Endothelial cell of umbilical vein (primary cell): ENCODE results near the gene NIPBL. TPM values are rescaled to one million over a fixed set of nuclear protein-coding genes. Genes with fewer than 3 reads are reported as not detected.

Experiments
- BruUV-seq: library from RNA; stranded (reverse); fragments of 400-500 nt; replicated peaks from 2 replicates; lab custom pipeline; 2021; lab: Mats Ljungman, UMichigan
- CTCF ChIA-PET: fragments of 300-600, 350-600 bp; sonication (Branson Sonifier 250); formaldehyde crosslinking; loops from one replicate; lab custom pipeline; 2021; ENCODE audit warnings: antibody characterized with exemption, inconsistent platforms; lab: Charles Lee
- POLR2A ChIA-PET: fragments of 300-600, 350-600 bp; sonication (Branson Sonifier 250); formaldehyde crosslinking; loops from one replicate; lab custom pipeline; 2021; ENCODE audit warnings: antibody characterized with exemption, inconsistent platforms; lab: Charles Lee
- DNase-seq: peaks from one replicate; pipeline ENCODE4 v3.0.0-alpha.2; 2011; ENCODE audit warnings: low read depth, low spot score
- FAIRE-seq: peaks from 2 replicates; lab custom pipeline; 2011; peaks lifted over from hg19 to GRCh38; lab: Jason Lieb, UNC
- H2AFZ ChIP-seq: 2 replicates; pipeline ENCODE4 v1.6.0; 2012; ENCODE audit warnings: low read depth, low read length, control low read depth, inconsistent platforms
- H3K27ac ChIP-seq: 2 replicates; pipeline ENCODE4 v1.5.1; 2011; ENCODE audit warnings: low read depth, mild to moderate bottlenecking, control low read depth, low read length, moderate library complexity; ENCODE audit not compliant: insufficient read depth
- H3K27me3 ChIP-seq, 2 experiments: 2 replicates each; pipeline versions ENCODE4 v1.6.0 to v1.6.1; 2011; ENCODE audit warnings: low read length in 2 of 2, mixed read lengths in 1 of 2; ENCODE audit not compliant: control insufficient read depth in 2 of 2, insufficient read depth in 2 of 2
- H3K36me3 ChIP-seq, 2 experiments: 2 replicates in 1 of 2; 3 replicates in 1 of 2; pipeline ENCODE4 v1.5.1; 2011; ENCODE audit warnings: low read length in 2 of 2, mild to moderate bottlenecking in 1 of 2, moderate library complexity in 1 of 2; ENCODE audit not compliant: control insufficient read depth in 2 of 2, insufficient read depth in 2 of 2; ENCODE audit errors: extremely low read depth in 1 of 2
- H3K4me1 ChIP-seq: 3 replicates; pipeline ENCODE4 v1.5.1; 2011; ENCODE audit warnings: mild to moderate bottlenecking, low read length; ENCODE audit not compliant: control insufficient read depth, insufficient read depth; ENCODE audit errors: extremely low read depth
- H3K4me2 ChIP-seq: 2 replicates; pipeline ENCODE4 v1.6.1; 2011; ENCODE audit warnings: low read length, control low read depth, mixed read lengths; ENCODE audit not compliant: insufficient read depth
- H3K4me3 ChIP-seq, 3 experiments: fragments of 200-600 bp in 1 of 3; sonication (generic), shearing (Covaris generic) in 1 of 3; replicated peaks in 1 of 3; 2 replicates each; pipeline ENCODE4 v1.5.1; 2011 to 2016; ENCODE audit warnings: control low read depth in 3 of 3, low read length in 3 of 3, mild to moderate bottlenecking in 2 of 3, inconsistent platforms in 1 of 3, low read depth in 1 of 3, moderate library complexity in 1 of 3; ENCODE audit not compliant: insufficient read depth in 1 of 3
- H3K79me2 ChIP-seq: 2 replicates; pipeline ENCODE4 v1.6.0; 2012; ENCODE audit warnings: low read length, inconsistent platforms; ENCODE audit not compliant: control insufficient read depth, insufficient read depth
- H3K9ac ChIP-seq: replicated peaks from 2 replicates; pipeline ENCODE3; 2011; ENCODE audit warnings: low read length, control low read depth; ENCODE audit not compliant: insufficient read depth; ENCODE audit errors: extremely low read depth
- H3K9me1 ChIP-seq: replicated peaks from 3 replicates; pipeline ENCODE4 v1.6.0; 2011; ENCODE audit warnings: mild to moderate bottlenecking, low read length; ENCODE audit not compliant: control insufficient read depth, insufficient read depth; ENCODE audit errors: extremely low read depth
- H3K9me3 ChIP-seq: replicated peaks from 2 replicates; pipeline ENCODE4 v1.5.1; 2012; ENCODE audit warnings: low read length, inconsistent platforms; ENCODE audit not compliant: control insufficient read depth, insufficient read depth
- H4K20me1 ChIP-seq: replicated peaks from 2 replicates; pipeline ENCODE3; 2011; ENCODE audit warnings: mild to moderate bottlenecking, low read length; ENCODE audit not compliant: control insufficient read depth, insufficient read depth; ENCODE audit errors: extremely low read depth
- CTCF ChIP-seq, 2 donors: IDR thresholded peaks; 1 replicate in 1 of 2; 2 replicates in 1 of 2; pipeline ENCODE4 v1.5.1; 2011; ENCODE audit warnings: low read length in 2 of 2, mild to moderate bottlenecking in 2 of 2, moderate library complexity in 2 of 2, control low read depth in 1 of 2, inconsistent platforms in 1 of 2, low read depth in 1 of 2; ENCODE audit not compliant: insufficient read depth in 1 of 2; ENCODE audit errors: extremely low read depth in 1 of 2
- GATA2 ChIP-seq: IDR thresholded peaks from 2 replicates; pipeline ENCODE4 v1.7.0; 2011; ENCODE audit warnings: low read depth, mild to moderate bottlenecking, moderate library complexity, mixed read lengths, low read length; ENCODE audit not compliant: insufficient read length, insufficient read depth
- MAX ChIP-seq: IDR thresholded peaks from 2 replicates; pipeline ENCODE4 v1.6.1; 2011; ENCODE audit not compliant: insufficient read depth, insufficient read length
- MYC ChIP-seq: IDR thresholded peaks from one replicate; pipeline ENCODE4 v1.6.1; 2011; ENCODE audit warnings: mild to moderate bottlenecking, low read depth, low read length
- POLR2AphosphoS5 ChIP-seq: IDR thresholded peaks from 2 replicates; pipeline ENCODE4 v1.6.1; 2012; ENCODE audit warnings: low read depth, mild to moderate bottlenecking, control low read depth, low read length, moderate library complexity; ENCODE audit not compliant: insufficient read depth
- dilution Hi-C: fragments of 300-500 bp; cut with MboI; formaldehyde crosslinking; loops from one replicate; pipeline ENCODE4 v1.15.0; 2019; ENCODE audit warnings: low sequenced_read_pairs; ENCODE audit not compliant: extremely low pct_ligation_motif_present
- intact Hi-C: fragments of 100-400 bp; cut with micrococcal nuclease; formaldehyde crosslinking; loops from one replicate; pipeline ENCODE4 v1.10.0; 2022
- polyA plus RNA-seq, 4 experiments: library from polyadenylated mRNA; depleted of rRNA in 3 of 4; stranded (reverse) in 3 of 4; unstranded in 1 of 4; fragments of >200 nt; gene quantifications; 2 replicates each; pipeline versions ENCODE4 v1.2.1 to v1.2.3, GENCODE V29; 2011 to 2012; ENCODE audit warnings: missing spikeins in 1 of 4
- total RNA-seq: library from RNA; stranded (reverse); gene quantifications from 2 replicates; pipeline ENCODE4 v1.2.3, GENCODE V29; 2021

The NIPBL gene
- total and polyA plus RNA-seq, 2 donors (not counting 3 experiments of a cell fraction or from before 2014, with no cell fraction given), result 15.5 to 50.7 TPM

- no peaks in the 10 kb centered on the region for H3K9me3 ChIP-seq
- H3K36me3 ChIP-seq, result peaks cover 0 to 4% of the 10 kb centered on the region in 2 experiments
- H3K4me1 ChIP-seq, result peaks cover 16% of the 10 kb centered on the region
- POLR2A ChIA-PET, result no interaction called here
- intact Hi-C loops, result no loop called here
- no peak overlapping the region for H3K27ac ChIP-seq
- DNase-seq (no peak), FAIRE-seq (no peak)
- no peak overlapping the region for H2AFZ ChIP-seq
- H3K4me3 ChIP-seq, result no peak overlapping the region
- H3K4me2 ChIP-seq, result no peak overlapping the region
- peaks cover 92% of the 10 kb centered on the region for H3K79me2 ChIP-seq
- no peaks in the 10 kb centered on the region for H3K27me3 ChIP-seq
- CTCF ChIA-PET, result interaction anchor here (0.9 to 1.1 kb wide), 2 partner anchors 64 to 125 kb away, joined by 3 read pairs; no protein-coding TSS in a partner anchor
- TF ChIP-seq GATA2 (no peak), CTCF (IDR thresholded peaks at IDR 0.05; ENCODE audit: extremely low read depth in 1 of 2, insufficient read depth in 1 of 2, low read depth in 1 of 2, low read length in 2 of 2) (no peak), MAX (no peak)
- no TSS peak for BruUV-seq
- H3K9me1 ChIP-seq, result no peaks in the 10 kb centered on the region
- H4K20me1 ChIP-seq, result peaks cover 23% of the 10 kb centered on the region
- dilution Hi-C loops, result no loop called here
- no peak overlapping the region for H3K9ac ChIP-seq
Measured at GRCh38 chr5:36880761-36881160, 4.2 kb downstream of the NIPBL start.

GRCh38 chr5:36881304-36881703, 4.7 kb downstream of the NIPBL start:
- Histone ChIP-seq H3K36me3 (peaks cover 0 to 4% of the 10 kb centered on the region in 2 experiments), H3K4me3 (no peak overlapping the region), H4K20me1 (peaks cover 23% of the 10 kb centered on the region), H3K27me3 (no peaks in the 10 kb centered on the region), H3K9me3 (no peaks in the 10 kb centered on the region), H2AFZ (no peak overlapping the region), H3K4me2 (no peak overlapping the region), H3K9ac (no peak overlapping the region), H3K9me1 (no peaks in the 10 kb centered on the region), H3K79me2 (peaks cover 94% of the 10 kb centered on the region), H3K27ac (no peak overlapping the region), H3K4me1 (peaks cover 16% of the 10 kb centered on the region)
- DNase-seq, result no peak
- BruUV-seq, result no TSS peak
- no peak for FAIRE-seq
- CTCF ChIA-PET, result interaction anchor here (1.1 to 1.6 kb wide), 2 partner anchors 13 to 124 kb away, joined by 3 to 5 read pairs; no protein-coding TSS in a partner anchor
- dilution Hi-C loops, result no loop called here
- TF ChIP-seq POLR2AphosphoS5 (no peak), MAX (no peak), GATA2 (no peak), CTCF (IDR thresholded peaks at IDR 0.05; ENCODE audit: extremely low read depth in 1 of 2, insufficient read depth in 1 of 2, low read depth in 1 of 2, low read length in 2 of 2) (no peak), MYC (no peak)
- intact Hi-C loops, result no loop called here
- POLR2A ChIA-PET, result no interaction called here
